ENCODE measurements around the gene CDK5RAP2. TPM values are rescaled to one million over a fixed set of nuclear protein-coding genes. Genes with fewer than 3 reads are reported as not detected.

The CDK5RAP2 gene
- total RNA-seq, 1 donor from 2014 or later: 40.4 TPM

- H3K27me3 Mint-ChIP-seq (ENCODE audit: low read depth): no peaks in the 10 kb centered on the region
- no peak overlapping the region for H3K27ac Mint-ChIP-seq (ENCODE audit: unreplicated experiment)
- H3K9me3 Mint-ChIP-seq (ENCODE audit: low read depth): peaks cover 2% of the 10 kb centered on the region
- TF ChIP-seq CTCF (IDR thresholded peaks at IDR 0.05): no peak
- no peak for DNase-seq (ENCODE audit: low spot score)
- peaks cover 2% of the 10 kb centered on the region for H3K4me1 Mint-ChIP-seq (ENCODE audit: low read depth)
- H3K36me3 Mint-ChIP-seq (ENCODE audit: low read depth): peaks cover 23% of the 10 kb centered on the region
- H3K4me3 Mint-ChIP-seq (ENCODE audit: unreplicated experiment): no peak overlapping the region
Observed at GRCh38 chr9:120486835-120487234, 93.1 kb downstream of the CDK5RAP2 start.

GRCh38 chr9:120486347-120486746 is 93.6 kb downstream of the CDK5RAP2 start:
- Mint-ChIP-seq H3K4me3 (ENCODE audit: unreplicated experiment) (no peak overlapping the region), H3K9me3 (ENCODE audit: low read depth) (peaks cover 2% of the 10 kb centered on the region), H3K36me3 (ENCODE audit: low read depth) (peaks cover 23% of the 10 kb centered on the region), H3K27ac (ENCODE audit: unreplicated experiment) (no peak overlapping the region), H3K4me1 (ENCODE audit: low read depth) (peaks cover 2% of the 10 kb centered on the region), H3K27me3 (ENCODE audit: low read depth) (no peaks in the 10 kb centered on the region)
- TF ChIP-seq CTCF (IDR thresholded peaks at IDR 0.05): no peak
- no peak for DNase-seq (ENCODE audit: low spot score)

- no peak for DNase-seq (ENCODE audit: low spot score)
- peaks cover 2% of the 10 kb centered on the region for H3K9me3 Mint-ChIP-seq (ENCODE audit: low read depth)
- no peak overlapping the region for H3K4me3 Mint-ChIP-seq (ENCODE audit: unreplicated experiment)
- peaks cover 6% of the 10 kb centered on the region for H3K4me1 Mint-ChIP-seq (ENCODE audit: low read depth)
- peaks cover 23% of the 10 kb centered on the region for H3K36me3 Mint-ChIP-seq (ENCODE audit: low read depth)
- TF ChIP-seq CTCF (IDR thresholded peaks at IDR 0.05): no peak
- H3K27ac Mint-ChIP-seq (ENCODE audit: unreplicated experiment): no peak overlapping the region
- H3K27me3 Mint-ChIP-seq (ENCODE audit: low read depth): no peaks in the 10 kb centered on the region
Observed at GRCh38 chr9:120485788-120486187, 94.2 kb downstream of the CDK5RAP2 start.

- Mint-ChIP-seq H3K4me3 (ENCODE audit: unreplicated experiment) (no peak overlapping the region), H3K4me1 (ENCODE audit: low read depth) (peaks cover 11% of the 10 kb centered on the region), H3K9me3 (ENCODE audit: low read depth) (no peaks in the 10 kb centered on the region), H3K36me3 (ENCODE audit: low read depth) (peaks cover 14% of the 10 kb centered on the region), H3K27me3 (ENCODE audit: low read depth) (no peaks in the 10 kb centered on the region), H3K27ac (ENCODE audit: unreplicated experiment) (no peak overlapping the region)
- no peak for TF ChIP-seq CTCF (IDR thresholded peaks at IDR 0.05)
- no peak for DNase-seq (ENCODE audit: low spot score)
Observed at GRCh38 chr9:120484162-120484561, 95.8 kb downstream of the CDK5RAP2 start.

GRCh38 chr9:120482424-120483186 is 97.4 kb downstream of the CDK5RAP2 start:
- Mint-ChIP-seq H3K27ac (ENCODE audit: unreplicated experiment) (no peak overlapping the region), H3K36me3 (ENCODE audit: low read depth) (peaks cover 10% of the 10 kb centered on the region), H3K4me1 (ENCODE audit: low read depth) (peaks cover 18% of the 10 kb centered on the region), H3K27me3 (ENCODE audit: low read depth) (no peaks in the 10 kb centered on the region), H3K9me3 (ENCODE audit: low read depth) (no peaks in the 10 kb centered on the region), H3K4me3 (ENCODE audit: unreplicated experiment) (no peak overlapping the region)
- no peak for TF ChIP-seq CTCF (IDR thresholded peaks at IDR 0.05)
- no peak for DNase-seq (ENCODE audit: low spot score)
